K562 (cell line): ENCODE measurements around the gene TRIM27. TPM values are rescaled to one million over a fixed set of nuclear protein-coding genes. Genes with fewer than 3 reads are reported as not detected.

Source experiments
- DPF2 ChIP-seq: fragments of 450-650 bp; IDR thresholded peaks from 2 replicates; pipeline ENCODE4 v1.6.1; 2016
- EHMT2 ChIP-seq: fragments of 450-650 bp; IDR thresholded peaks from 2 replicates; pipeline ENCODE4 v1.6.1; 2018; ENCODE audit warnings: antibody characterized with exemption
- FOXK2 ChIP-seq, 2 experiments: fragments of 450-650 bp; IDR thresholded peaks in 1 of 2; conservative IDR thresholded peaks in 1 of 2; 2 replicates each; pipeline ENCODE4 v1.6.1; 2016; ENCODE audit warnings: low read depth in 2 of 2, mild to moderate bottlenecking in 1 of 2
- GATAD2A ChIP-seq: fragments of 450-650 bp; IDR thresholded peaks from 2 replicates; pipeline ENCODE4 v1.6.1; 2017
- HDAC2 ChIP-seq: fragments of 450-650 bp; IDR thresholded peaks from 2 replicates; pipeline ENCODE4 v1.6.1; 2016; ENCODE audit warnings: mild to moderate bottlenecking
- LEF1 ChIP-seq: fragments of 450-650 bp; IDR thresholded peaks from 2 replicates; pipeline ENCODE4 v1.6.1; 2016; ENCODE audit warnings: mild to moderate bottlenecking
- MCM7 ChIP-seq, 2 experiments: fragments of 450-650 bp; IDR thresholded peaks; 2 replicates each; pipeline ENCODE4 v1.6.1; 2016 to 2018
- MTA1 ChIP-seq: fragments of 450-650 bp; IDR thresholded peaks from 2 replicates; pipeline ENCODE4 v1.6.1; 2017; ENCODE audit warnings: borderline replicate concordance
- NFRKB ChIP-seq: fragments of 450-650 bp; IDR thresholded peaks from 2 replicates; pipeline ENCODE4 v1.6.1; 2016; ENCODE audit warnings: low read depth
- SMAD1 ChIP-seq: fragments of 150-350 bp; IDR thresholded peaks from 2 replicates; pipeline ENCODE4 v1.6.1; 2014; ENCODE audit warnings: low read length, low read depth; ENCODE audit not compliant: partially characterized antibody
- SMAD4 ChIP-seq: fragments of 250-450 bp; sonication (Bioruptor Pico); conservative IDR thresholded peaks from 2 replicates; pipeline ENCODE4 v1.8.0; 2021; ENCODE audit warnings: inconsistent platforms, mild to moderate bottlenecking, moderate library complexity
- SMARCA5 ChIP-seq: fragments of 450-650 bp; IDR thresholded peaks from 2 replicates; pipeline ENCODE4 v1.6.1; 2016
- TRIM24 ChIP-seq, 2 experiments: fragments of 450-650 bp; IDR thresholded peaks; 2 replicates each; pipeline ENCODE4 v1.6.1; 2016
- ZC3H8 ChIP-seq: fragments of 450-650 bp; IDR thresholded peaks from 2 replicates; pipeline ENCODE4 v1.6.1; 2017
- polyA plus RNA-seq, 8 experiments: library from polyadenylated mRNA; depleted of rRNA in 4 of 8; stranded (reverse) in 5 of 8; unstranded in 3 of 8; fragments of >200 nt; fragmentation: Nextera tagmentation in 2 of 8; fragmentation: Illumina TruSeq in 1 of 8; extraction: Ambion mirVana in 2 of 8; extraction: Trizol in 1 of 8; gene quantifications; 2 replicates each; pipeline versions ENCODE4 v1.2.1 to v1.2.3, GENCODE V29; 2011 to 2014; ENCODE audit warnings: inconsistent platforms in 1 of 8, missing spikeins in 1 of 8
- total RNA-seq, 7 experiments: library from RNA; depleted of rRNA in 6 of 7; stranded (reverse); fragments of >200 nt in 6 of 7; fragmentation: Illumina TruSeq in 2 of 7; extraction: Trizol in 2 of 7; gene quantifications; 2 replicates each; pipeline versions ENCODE4 v1.2.1 to v1.2.3, GENCODE V29; 2011 to 2021; ENCODE audit warnings: low replicate concordance in 1 of 7
- TF ChIP-seq, protein P1 (sequence below): fragments of 450-650 bp; formaldehyde crosslinking; IDR thresholded peaks from 2 replicates; pipeline ENCODE4 v1.4.0; 2022; ENCODE audit warnings: missing genetic modification characterization
- TF ChIP-seq, protein P2 (sequence below): fragments of 200-800 bp; sonication (Bioruptor generic); IDR thresholded peaks from 2 replicates; pipeline ENCODE4 v1.6.1; 2017; ENCODE audit warnings: missing genetic modification characterization, missing compliant biosample characterization
- TF ChIP-seq, protein P3 (sequence below), 2 experiments: fragments of 450-650 bp; conservative IDR thresholded peaks; 2 replicates each; pipeline ENCODE4 v1.6.1; 2017; ENCODE audit warnings: mild to moderate bottlenecking in 2 of 2, moderate library complexity in 2 of 2
- TF ChIP-seq, protein P4 (sequence below): fragments of 450-650 bp; IDR thresholded peaks from 2 replicates; pipeline ENCODE4 v1.6.1; 2016; ENCODE audit warnings: antibody characterized with exemption
- TF ChIP-seq, protein P5 (sequence below), 2 experiments: fragments of 450-650 bp; IDR thresholded peaks; 2 replicates each; pipeline ENCODE4 v1.6.1; 2016
- TF ChIP-seq, protein P6 (sequence below): IDR thresholded peaks from 2 replicates; pipeline ENCODE4 v1.6.1; 2016; ENCODE audit warnings: missing genetic modification characterization, missing compliant biosample characterization

The TRIM27 gene
- total and polyA plus RNA-seq, 9 of the 15 experiments (the other 6 are each of a cell fraction or from before 2014, with no cell fraction given), result 37.7 to 235 (median 122) TPM

DNA sequence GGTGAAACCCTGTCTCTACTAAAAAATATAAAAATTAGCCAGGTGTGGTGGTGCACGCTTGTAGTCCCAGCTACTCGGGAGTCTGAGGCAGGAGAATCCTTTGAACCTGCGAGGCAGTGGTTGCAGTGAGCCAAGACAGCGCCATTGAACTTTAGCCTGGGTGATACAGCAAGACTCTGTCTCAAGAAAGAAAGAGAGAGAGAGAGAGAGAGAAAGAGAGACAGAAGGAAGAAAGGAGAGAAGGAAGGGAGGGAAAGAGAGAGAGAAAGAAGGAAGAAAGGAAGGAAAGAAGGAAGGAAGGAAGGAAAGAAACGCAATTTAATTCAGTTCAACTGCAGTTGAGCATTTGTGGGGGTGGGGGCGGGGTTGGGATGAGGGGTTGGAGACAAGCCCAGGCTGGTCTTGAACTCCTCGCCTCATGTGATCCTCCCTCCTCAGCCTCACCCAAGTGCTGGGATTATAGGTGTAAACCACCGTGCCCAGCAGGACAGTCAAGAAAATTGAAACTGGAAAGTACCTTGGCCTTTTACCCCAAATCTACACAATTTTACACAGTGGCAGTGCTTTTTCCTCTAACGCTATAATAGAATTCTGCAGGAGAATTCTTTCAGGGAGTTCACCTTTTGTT lies 30.5 kb downstream of the TRIM27 start (continued):
- TF ChIP-seq, protein P1, sequence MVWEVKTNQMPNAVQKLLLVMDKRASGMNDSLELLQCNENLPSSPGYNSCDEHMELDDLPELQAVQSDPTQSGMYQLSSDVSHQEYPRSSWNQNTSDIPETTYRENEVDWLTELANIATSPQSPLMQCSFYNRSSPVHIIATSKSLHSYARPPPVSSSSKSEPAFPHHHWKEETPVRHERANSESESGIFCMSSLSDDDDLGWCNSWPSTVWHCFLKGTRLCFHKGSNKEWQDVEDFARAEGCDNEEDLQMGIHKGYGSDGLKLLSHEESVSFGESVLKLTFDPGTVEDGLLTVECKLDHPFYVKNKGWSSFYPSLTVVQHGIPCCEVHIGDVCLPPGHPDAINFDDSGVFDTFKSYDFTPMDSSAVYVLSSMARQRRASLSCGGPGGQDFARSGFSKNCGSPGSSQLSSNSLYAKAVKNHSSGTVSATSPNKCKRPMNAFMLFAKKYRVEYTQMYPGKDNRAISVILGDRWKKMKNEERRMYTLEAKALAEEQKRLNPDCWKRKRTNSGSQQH (CRISPR knock-in tag), result 0 out of 2 replicates have a peak, but pooled peaks have one; percentile 48
- TF ChIP-seq EHMT2 (peak; percentile 80), MTA1 (peak; percentile 70; the same call in 1 of the 2 replicates), SMAD4 (CRISPR knock-in tag) (0 out of 2 replicates have a peak, but pooled peaks have one; percentile 17), SMAD1 (no peak), ZC3H8 (peak; percentile 71; the same call in 1 of the 2 replicates), DPF2 (peak; percentile 59; the same call in 1 of the 2 replicates), NFRKB (peak; percentile 65; the same call in 1 of the 2 replicates), MCM7 (IDR thresholded peaks at IDR 0.05) (peak in 1 of 2 experiments; percentile 42; a peak in 1 of 4 replicates), TRIM24 (IDR thresholded peaks at IDR 0.05) (peak; percentile 20 to 29; a peak in 1 of 4 replicates), GATAD2A (peak; percentile 85; the same call in 1 of the 2 replicates), HDAC2 (0 out of 2 replicates have a peak, but pooled peaks have one; percentile 36), SMARCA5 (peak; percentile 49; the same call in 1 of the 2 replicates), LEF1 (peak; percentile 26; the same call in 1 of the 2 replicates), FOXK2 (conservative IDR thresholded peaks at IDR 0.05 in 1 of 2, IDR thresholded peaks at IDR 0.05 in 1 of 2; ENCODE audit: low read depth in 2 of 2) (peak in 1 of 2 experiments; percentile 30; a peak in 1 of 4 replicates)
- TF ChIP-seq, protein P2, sequence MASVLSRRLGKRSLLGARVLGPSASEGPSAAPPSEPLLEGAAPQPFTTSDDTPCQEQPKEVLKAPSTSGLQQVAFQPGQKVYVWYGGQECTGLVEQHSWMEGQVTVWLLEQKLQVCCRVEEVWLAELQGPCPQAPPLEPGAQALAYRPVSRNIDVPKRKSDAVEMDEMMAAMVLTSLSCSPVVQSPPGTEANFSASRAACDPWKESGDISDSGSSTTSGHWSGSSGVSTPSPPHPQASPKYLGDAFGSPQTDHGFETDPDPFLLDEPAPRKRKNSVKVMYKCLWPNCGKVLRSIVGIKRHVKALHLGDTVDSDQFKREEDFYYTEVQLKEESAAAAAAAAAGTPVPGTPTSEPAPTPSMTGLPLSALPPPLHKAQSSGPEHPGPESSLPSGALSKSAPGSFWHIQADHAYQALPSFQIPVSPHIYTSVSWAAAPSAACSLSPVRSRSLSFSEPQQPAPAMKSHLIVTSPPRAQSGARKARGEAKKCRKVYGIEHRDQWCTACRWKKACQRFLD (CRISPR knock-in tag), result 0 out of 2 replicates have a peak, but pooled peaks have one; percentile 32
- TF ChIP-seq, protein P3, sequence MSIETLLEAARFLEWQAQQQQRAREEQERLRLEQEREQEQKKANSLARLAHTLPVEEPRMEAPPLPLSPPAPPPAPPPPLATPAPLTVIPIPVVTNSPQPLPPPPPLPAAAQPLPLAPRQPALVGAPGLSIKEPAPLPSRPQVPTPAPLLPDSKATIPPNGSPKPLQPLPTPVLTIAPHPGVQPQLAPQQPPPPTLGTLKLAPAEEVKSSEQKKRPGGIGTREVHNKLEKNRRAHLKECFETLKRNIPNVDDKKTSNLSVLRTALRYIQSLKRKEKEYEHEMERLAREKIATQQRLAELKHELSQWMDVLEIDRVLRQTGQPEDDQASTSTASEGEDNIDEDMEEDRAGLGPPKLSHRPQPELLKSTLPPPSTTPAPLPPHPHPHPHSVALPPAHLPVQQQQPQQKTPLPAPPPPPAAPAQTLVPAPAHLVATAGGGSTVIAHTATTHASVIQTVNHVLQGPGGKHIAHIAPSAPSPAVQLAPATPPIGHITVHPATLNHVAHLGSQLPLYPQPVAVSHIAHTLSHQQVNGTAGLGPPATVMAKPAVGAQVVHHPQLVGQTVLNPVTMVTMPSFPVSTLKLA (conservative IDR thresholded peaks at IDR 0.05), result 0 out of 4 replicates have a peak, but pooled peaks of 1 of the 2 experiments have one; percentile 22
- TF ChIP-seq, protein P4, sequence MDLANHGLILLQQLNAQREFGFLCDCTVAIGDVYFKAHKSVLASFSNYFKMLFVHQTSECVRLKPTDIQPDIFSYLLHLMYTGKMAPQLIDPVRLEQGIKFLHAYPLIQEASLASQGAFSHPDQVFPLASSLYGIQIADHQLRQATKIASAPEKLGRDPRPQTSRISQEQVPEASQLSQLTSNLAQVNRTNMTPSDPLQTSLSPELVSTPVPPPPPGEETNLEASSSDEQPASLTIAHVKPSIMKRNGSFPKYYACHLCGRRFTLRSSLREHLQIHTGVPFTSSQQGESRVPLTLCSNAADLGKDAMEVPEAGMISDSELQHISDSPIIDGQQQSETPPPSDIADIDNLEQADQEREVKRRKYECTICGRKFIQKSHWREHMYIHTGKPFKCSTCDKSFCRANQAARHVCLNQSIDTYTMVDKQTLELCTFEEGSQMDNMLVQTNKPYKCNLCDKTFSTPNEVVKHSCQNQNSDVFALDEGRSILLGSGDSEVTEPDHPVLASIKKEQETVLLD, result peak; percentile 63; the same call in 1 of the 2 replicates
- TF ChIP-seq, protein P5, sequence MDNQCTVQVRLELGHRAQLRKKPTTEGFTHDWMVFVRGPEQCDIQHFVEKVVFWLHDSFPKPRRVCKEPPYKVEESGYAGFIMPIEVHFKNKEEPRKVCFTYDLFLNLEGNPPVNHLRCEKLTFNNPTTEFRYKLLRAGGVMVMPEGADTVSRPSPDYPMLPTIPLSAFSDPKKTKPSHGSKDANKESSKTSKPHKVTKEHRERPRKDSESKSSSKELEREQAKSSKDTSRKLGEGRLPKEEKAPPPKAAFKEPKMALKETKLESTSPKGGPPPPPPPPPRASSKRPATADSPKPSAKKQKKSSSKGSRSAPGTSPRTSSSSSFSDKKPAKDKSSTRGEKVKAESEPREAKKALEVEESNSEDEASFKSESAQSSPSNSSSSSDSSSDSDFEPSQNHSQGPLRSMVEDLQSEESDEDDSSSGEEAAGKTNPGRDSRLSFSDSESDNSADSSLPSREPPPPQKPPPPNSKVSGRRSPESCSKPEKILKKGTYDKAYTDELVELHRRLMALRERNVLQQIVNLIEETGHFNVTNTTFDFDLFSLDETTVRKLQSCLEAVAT (IDR thresholded peaks at IDR 0.05), result peak in 1 of 2 experiments; percentile 87; a peak in 2 of 4 replicates
- TF ChIP-seq, protein P6, sequence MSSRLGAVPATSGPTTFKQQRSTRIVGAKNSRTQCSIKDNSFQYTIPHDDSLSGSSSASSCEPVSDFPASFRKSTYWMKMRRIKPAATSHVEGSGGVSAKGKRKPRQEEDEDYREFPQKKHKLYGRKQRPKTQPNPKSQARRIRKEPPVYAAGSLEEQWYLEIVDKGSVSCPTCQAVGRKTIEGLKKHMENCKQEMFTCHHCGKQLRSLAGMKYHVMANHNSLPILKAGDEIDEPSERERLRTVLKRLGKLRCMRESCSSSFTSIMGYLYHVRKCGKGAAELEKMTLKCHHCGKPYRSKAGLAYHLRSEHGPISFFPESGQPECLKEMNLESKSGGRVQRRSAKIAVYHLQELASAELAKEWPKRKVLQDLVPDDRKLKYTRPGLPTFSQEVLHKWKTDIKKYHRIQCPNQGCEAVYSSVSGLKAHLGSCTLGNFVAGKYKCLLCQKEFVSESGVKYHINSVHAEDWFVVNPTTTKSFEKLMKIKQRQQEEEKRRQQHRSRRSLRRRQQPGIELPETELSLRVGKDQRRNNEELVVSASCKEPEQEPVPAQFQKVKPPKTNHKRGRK, result peak; percentile 97
